ENCODE data around the gene COA8. TPM values are rescaled to one million over a fixed set of nuclear protein-coding genes. Genes with fewer than 3 reads are reported as not detected.

COA8 gene
- total and polyA plus RNA-seq, 2 of the 4 experiments (the other 2 are of a cell fraction) = 12.2 to 21.1 TPM

DNA sequence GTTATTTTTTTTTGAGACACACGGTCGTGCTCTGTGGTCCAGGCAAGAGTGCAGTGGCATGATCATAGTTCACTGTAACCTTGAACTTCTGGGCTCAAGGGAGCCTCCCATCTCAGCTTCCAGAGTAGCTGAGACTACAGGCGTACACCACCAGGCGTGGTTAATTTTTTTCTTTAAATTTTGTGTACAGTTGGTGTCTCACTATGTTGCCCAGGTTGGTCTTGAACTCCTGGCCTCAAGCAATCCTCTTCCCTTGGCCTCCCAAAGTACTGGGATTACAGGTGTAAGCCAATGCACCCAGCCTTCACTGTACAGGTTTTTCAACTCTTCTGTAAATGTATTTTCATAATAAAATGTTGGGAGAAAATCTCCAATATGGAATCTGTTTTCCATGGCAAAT, 60.5 kb downstream of the COA8 start:
- TF ChIP-seq NFE2L2 (IDR thresholded peaks at IDR 0.05; ENCODE audit: low read depth, low read length) (no peak), USF2 (IDR thresholded peaks at IDR 0.05; ENCODE audit: low read depth, low read length) (no peak), BHLHE40 (IDR thresholded peaks at IDR 0.05; ENCODE audit: low read depth, low read length) (no peak), MAZ (IDR thresholded peaks at IDR 0.05; ENCODE audit: borderline replicate concordance, low read depth, low read length) (no peak), CEBPB (IDR thresholded peaks at IDR 0.05; ENCODE audit: low read depth, low read length) (no peak)
- TF ChIP-seq, protein P1, sequence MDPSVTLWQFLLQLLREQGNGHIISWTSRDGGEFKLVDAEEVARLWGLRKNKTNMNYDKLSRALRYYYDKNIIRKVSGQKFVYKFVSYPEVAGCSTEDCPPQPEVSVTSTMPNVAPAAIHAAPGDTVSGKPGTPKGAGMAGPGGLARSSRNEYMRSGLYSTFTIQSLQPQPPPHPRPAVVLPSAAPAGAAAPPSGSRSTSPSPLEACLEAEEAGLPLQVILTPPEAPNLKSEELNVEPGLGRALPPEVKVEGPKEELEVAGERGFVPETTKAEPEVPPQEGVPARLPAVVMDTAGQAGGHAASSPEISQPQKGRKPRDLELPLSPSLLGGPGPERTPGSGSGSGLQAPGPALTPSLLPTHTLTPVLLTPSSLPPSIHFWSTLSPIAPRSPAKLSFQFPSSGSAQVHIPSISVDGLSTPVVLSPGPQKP (IDR thresholded peaks at IDR 0.05; ENCODE audit: borderline replicate concordance, low read depth, low read length) = no peak
- no peak overlapping the region for H3K18ac ChIP-seq (ENCODE audit: low read depth, low read length)
- H3K56ac ChIP-seq (ENCODE audit: extremely low read depth, insufficient read depth, low read length) = no peak overlapping the region
- no peaks in the 10 kb centered on the region for H3K36me3 ChIP-seq (ENCODE audit: control insufficient read depth, insufficient read depth, low read length)
- no peak overlapping the region for H4K91ac ChIP-seq (ENCODE audit: insufficient read depth, low read depth, low read length)
- DNase-seq = no peak
- H3K79me1 ChIP-seq (ENCODE audit: low read depth in 1 of 2, low read length in 2 of 2) = peaks cover 0 to 22% of the 10 kb centered on the region in 2 experiments; a peak in 2 of 4 replicates
- H2BK120ac ChIP-seq (ENCODE audit: low read depth, low read length) = no peak overlapping the region
- H2BK5ac ChIP-seq (ENCODE audit: low read depth, low read length, poor library complexity, severe bottlenecking) = no peak overlapping the region
- peaks cover 11% of the 10 kb centered on the region for H3K4me1 ChIP-seq (ENCODE audit: control insufficient read depth, insufficient read depth, low read length)
- H2AK5ac ChIP-seq (ENCODE audit: low read depth, low read length) = no peak overlapping the region; the same call in 1 of the 2 replicates
- peaks cover 13% of the 10 kb centered on the region for H3K9me1 ChIP-seq (ENCODE audit: insufficient read depth, low read length)
- H3K4me2 ChIP-seq (ENCODE audit: low read depth, low read length) = no peak overlapping the region
- no TSS peak for BruUV-seq (replicated peaks)
- in situ Hi-C loops (cut with MboI; ENCODE audit: low sequenced_read_pairs) = no loop called here
- H3K9ac ChIP-seq (ENCODE audit: low read depth, low read length) = no peak overlapping the region
- no peak for ATAC-seq (ENCODE audit: low read depth)
- H3K4ac ChIP-seq (ENCODE audit: low read depth, low read length) = no peak overlapping the region
- WGBS, 2 experiments (ENCODE audit: extremely low coverage in 2 of 2, insufficient read length in 1 of 2) = 100% methylated on average over 2 of the region's 4 CpGs; no CpG with 5 or more reads in 1 of the 2 experiments
- H2BK15ac ChIP-seq (ENCODE audit: low read depth, low read length) = no peak overlapping the region
- no peak overlapping the region for H3K23ac ChIP-seq (ENCODE audit: low read depth, low read length)
- no peak overlapping the region for H2BK20ac ChIP-seq (ENCODE audit: low read depth, low read length)
- no peak overlapping the region for H4K8ac ChIP-seq (ENCODE audit: low read depth in 2 of 2, low read length in 2 of 2)
- H3K27me3 ChIP-seq (ENCODE audit: control insufficient read depth, insufficient read depth, low read length) = no peaks in the 10 kb centered on the region
- POLR2A ChIA-PET (ENCODE audit: unreplicated experiment) = no interaction called here
- no peak overlapping the region for H3K4me3 ChIP-seq (ENCODE audit: insufficient read depth, low read depth, low read length)
- no peaks in the 10 kb centered on the region for H3K9me3 ChIP-seq (ENCODE audit: control insufficient read depth, insufficient read depth, low read length)
- CTCF ChIA-PET = no interaction called here
- H2AFZ ChIP-seq (replicated peaks; ENCODE audit: low read length, poor library complexity) = no peak overlapping the region
- H4K5ac ChIP-seq (ENCODE audit: low read depth, low read length) = no peak overlapping the region
- H2AK9ac ChIP-seq (replicated peaks; ENCODE audit: low read depth, low read length, poor library complexity) = no peak overlapping the region
- intact Hi-C loops (cut with micrococcal nuclease) = no loop called here
- H4K20me1 ChIP-seq (ENCODE audit: insufficient read depth, low read length) = no peaks in the 10 kb centered on the region
- no peak overlapping the region for H3K27ac ChIP-seq (ENCODE audit: insufficient read depth, low read length)
- no peak overlapping the region for H3K14ac ChIP-seq (replicated peaks; ENCODE audit: low read depth, low read length)
- dilution Hi-C loops (cut with HindIII; ENCODE audit: low sequenced_read_pairs, unreplicated experiment) = no loop called here
